Heart right ventricle (tissue), 16 donors: ENCODE results near the gene PTPRN2. TPM values are rescaled to one million over a fixed set of nuclear protein-coding genes. Genes with fewer than 3 reads are reported as not detected.

Source experiments
- ATAC-seq, 8 donors: fragments of 200-7000 bp; cut with Tn5 transposase; one replicate each; pipeline ENCODE4 v1.9.1; 2020; ENCODE audit warnings: mild to moderate bottlenecking in 8 of 8, moderate library complexity in 8 of 8, moderate number of reproducible peaks in 1 of 8
- DNase-seq, 2 donors: peaks; one replicate each; pipeline ENCODE4 v3.0.0-alpha.2; 2020
- H3K27ac ChIP-seq, 10 donors: fragments of 200-600 bp; sonication (generic) in 2 of 10; one replicate each; pipeline versions ENCODE4 v1.5.0 to v1.8.0; 2020 to 2022; ENCODE audit warnings: mild to moderate bottlenecking in 3 of 10
- H3K27me3 ChIP-seq, 7 donors: fragments of 200-600 bp; one replicate each; pipeline ENCODE4 v1.8.0; 2021 to 2022; ENCODE audit warnings: mild to moderate bottlenecking in 2 of 7
- H3K36me3 ChIP-seq, 9 donors: fragments of 200-600 bp; sonication (generic) in 1 of 9; one replicate each; pipeline versions ENCODE4 v1.5.0 to v1.8.0; 2020 to 2022; ENCODE audit warnings: mild to moderate bottlenecking in 2 of 9
- H3K4me1 ChIP-seq, 9 donors: fragments of 200-600 bp; sonication (generic) in 1 of 9; one replicate each; pipeline versions ENCODE4 v1.5.0 to v1.8.0; 2020 to 2022; ENCODE audit warnings: mild to moderate bottlenecking in 4 of 9
- H3K4me3 ChIP-seq, 10 donors: fragments of 200-600 bp; sonication (generic) in 2 of 10; one replicate each; pipeline versions ENCODE4 v1.5.0 to v1.8.0; 2020 to 2022; ENCODE audit warnings: mild to moderate bottlenecking in 7 of 10, moderate library complexity in 2 of 10
- H3K9me3 ChIP-seq, 11 donors: fragments of 200-600 bp in 10 of 11; sonication (generic) in 2 of 11; one replicate each; pipeline versions ENCODE4 v1.5.0 to v1.8.0; 2013 to 2022; ENCODE audit warnings: mild to moderate bottlenecking in 2 of 11, control low read depth in 1 of 11, moderate library complexity in 1 of 11
- WGBS, 2 donors: extraction: QIAGEN DNeasy Blood & Tissue Kit; methylation state at CpG; one replicate each; pipeline ENCODE4 v1.1.7; 2013; ENCODE audit warnings: inconsistent platforms in 1 of 2; 5-methylcytosine and 5-hydroxymethylcytosine counted together
- intact Hi-C, 10 donors: fragments of 100-400 bp; cut with DNase I; formaldehyde crosslinking; loops; one replicate each; pipeline versions ENCODE4 v1.11.1 to v1.14.2; 2022
- polyA plus RNA-seq, 2 donors: library from polyadenylated mRNA; stranded (reverse); fragments of 200-250 nt; gene quantifications; one replicate each; pipeline ENCODE4 v1.2.3, GENCODE V29; 2013
- total RNA-seq, 10 donors: library from RNA; stranded (reverse); fragmentation: NEBNext Ultra II Directional in 3 of 10; extraction: Animal tissue kit (Norgen Biotek cat#: 25700) in 3 of 10; gene quantifications; one replicate each; pipeline versions ENCODE4 v1.2.1 to v1.2.4, GENCODE V29; 2021 to 2023
- TF ChIP-seq, protein P1 (sequence below), 9 donors: fragments of 200-600 bp; sonication (generic) in 2 of 9; IDR thresholded peaks; one replicate each; pipeline versions ENCODE4 v1.5.0 to v1.8.0; 2021 to 2022; ENCODE audit warnings: antibody characterized with exemption in 9 of 9, mild to moderate bottlenecking in 5 of 9, moderate library complexity in 1 of 9
- donor health status: Arrhythmogenic right ventricular cardiomyopathy.
- donor health status: ischemic (EF 13 %, LVEDD 7.1; RV severe dilation, severe dysfunction).
- donor health status: healthy with polysubstance abuse.
- donor health status: DM: no; HTN: yes; CAD: no.
- donor health status: DM: no; HTN: no; CAD: no.
- donor health status: ischemic (EF 25% LVEDD 6.9; RV normal size, moderate dysfunction).
- donor health status: ischemic (EF 25% LVEDD 5.7; RV mildly dilated, moderate dysfunction).
- donor health status: healthy.
- donor health status: DM: yes; HTN: yes; CAD: no.
- donor health status: Ischemic cardiomyopathy.
- donor health status: ischemic (EF 35%, LVEDD 5.7; RV mildly dilated, moderate dysfunction).
- donor health status: nonischemic (EF 11% LVEDD 7.7; RV severe dilation, severe dysfunction).
- donor health status: DM: yes; HTN: yes; CAD: no.
- donor health status: PGD.
- donor health status: ischemic (EF 29% LVEDD 5.4; RV normal size, mild dysfunction).
- donor health status: nonischemic (EF 23%, LVEDD 6.1; RV moderate dilation, normal function).

PTPRN2 gene
- total and polyA plus RNA-seq, 12 donors, result 0.82 to 1.8 (median 1.3) TPM

DNA sequence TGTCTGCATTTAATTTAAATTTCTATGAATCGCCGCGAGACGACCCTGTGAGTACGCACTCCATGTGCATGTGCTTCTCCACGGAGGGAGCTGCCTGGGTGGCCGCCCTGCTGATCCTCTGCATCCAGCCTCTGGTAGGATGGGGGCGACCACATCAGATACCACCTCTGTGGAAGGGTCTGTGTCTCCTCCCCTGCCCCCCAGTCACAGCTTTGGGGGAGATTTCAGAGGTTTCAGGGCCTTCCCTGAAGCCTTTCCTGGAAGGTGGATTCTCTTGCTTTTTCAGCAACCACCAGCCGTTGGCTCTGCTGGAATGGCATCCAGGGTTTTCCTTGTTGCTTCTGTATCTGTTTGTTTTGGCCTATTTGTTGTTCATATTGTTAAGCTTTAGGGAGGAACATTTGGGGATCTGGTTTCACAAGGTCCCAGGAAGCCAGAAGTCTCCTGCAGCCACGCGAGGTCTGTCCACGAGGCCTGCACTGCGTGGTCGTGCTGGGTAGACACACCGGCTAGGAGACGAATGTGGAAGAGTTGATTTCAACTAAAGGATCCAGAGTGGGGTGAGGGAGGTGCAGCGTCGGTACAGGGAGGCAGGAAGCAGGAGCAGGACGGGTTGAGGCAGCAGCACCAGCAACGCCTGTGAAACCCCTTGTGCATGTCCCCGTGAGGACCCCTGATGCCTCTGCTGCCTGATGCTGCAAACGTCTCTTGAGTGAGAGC is 329.1 kb downstream of the PTPRN2 start:
- Histone ChIP-seq H3K27ac (no peak overlapping the region), H3K27me3 (peaks cover 0 to 6% (median 0%) of the 10 kb centered on the region in 7 donors), H3K36me3 (no peaks in the 10 kb centered on the region), H3K4me3 (no peak overlapping the region), H3K4me1 (no peaks in the 10 kb centered on the region), H3K9me3 (peaks cover 0 to 8% (median 0%) of the 10 kb centered on the region in 11 donors)
- intact Hi-C loops, result no loop called here
- WGBS, 2 donors, result 89% methylated on average over 22 of the region's 22 CpGs
- TF ChIP-seq, protein P1, sequence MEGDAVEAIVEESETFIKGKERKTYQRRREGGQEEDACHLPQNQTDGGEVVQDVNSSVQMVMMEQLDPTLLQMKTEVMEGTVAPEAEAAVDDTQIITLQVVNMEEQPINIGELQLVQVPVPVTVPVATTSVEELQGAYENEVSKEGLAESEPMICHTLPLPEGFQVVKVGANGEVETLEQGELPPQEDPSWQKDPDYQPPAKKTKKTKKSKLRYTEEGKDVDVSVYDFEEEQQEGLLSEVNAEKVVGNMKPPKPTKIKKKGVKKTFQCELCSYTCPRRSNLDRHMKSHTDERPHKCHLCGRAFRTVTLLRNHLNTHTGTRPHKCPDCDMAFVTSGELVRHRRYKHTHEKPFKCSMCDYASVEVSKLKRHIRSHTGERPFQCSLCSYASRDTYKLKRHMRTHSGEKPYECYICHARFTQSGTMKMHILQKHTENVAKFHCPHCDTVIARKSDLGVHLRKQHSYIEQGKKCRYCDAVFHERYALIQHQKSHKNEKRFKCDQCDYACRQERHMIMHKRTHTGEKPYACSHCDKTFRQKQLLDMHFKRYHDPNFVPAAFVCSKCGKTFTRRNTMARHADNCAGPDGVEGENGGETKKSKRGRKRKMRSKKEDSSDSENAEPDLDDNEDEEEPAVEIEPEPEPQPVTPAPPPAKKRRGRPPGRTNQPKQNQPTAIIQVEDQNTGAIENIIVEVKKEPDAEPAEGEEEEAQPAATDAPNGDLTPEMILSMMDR (IDR thresholded peaks at IDR 0.05), result no peak
- DNase-seq (no peak), ATAC-seq (no peak)

DNA sequence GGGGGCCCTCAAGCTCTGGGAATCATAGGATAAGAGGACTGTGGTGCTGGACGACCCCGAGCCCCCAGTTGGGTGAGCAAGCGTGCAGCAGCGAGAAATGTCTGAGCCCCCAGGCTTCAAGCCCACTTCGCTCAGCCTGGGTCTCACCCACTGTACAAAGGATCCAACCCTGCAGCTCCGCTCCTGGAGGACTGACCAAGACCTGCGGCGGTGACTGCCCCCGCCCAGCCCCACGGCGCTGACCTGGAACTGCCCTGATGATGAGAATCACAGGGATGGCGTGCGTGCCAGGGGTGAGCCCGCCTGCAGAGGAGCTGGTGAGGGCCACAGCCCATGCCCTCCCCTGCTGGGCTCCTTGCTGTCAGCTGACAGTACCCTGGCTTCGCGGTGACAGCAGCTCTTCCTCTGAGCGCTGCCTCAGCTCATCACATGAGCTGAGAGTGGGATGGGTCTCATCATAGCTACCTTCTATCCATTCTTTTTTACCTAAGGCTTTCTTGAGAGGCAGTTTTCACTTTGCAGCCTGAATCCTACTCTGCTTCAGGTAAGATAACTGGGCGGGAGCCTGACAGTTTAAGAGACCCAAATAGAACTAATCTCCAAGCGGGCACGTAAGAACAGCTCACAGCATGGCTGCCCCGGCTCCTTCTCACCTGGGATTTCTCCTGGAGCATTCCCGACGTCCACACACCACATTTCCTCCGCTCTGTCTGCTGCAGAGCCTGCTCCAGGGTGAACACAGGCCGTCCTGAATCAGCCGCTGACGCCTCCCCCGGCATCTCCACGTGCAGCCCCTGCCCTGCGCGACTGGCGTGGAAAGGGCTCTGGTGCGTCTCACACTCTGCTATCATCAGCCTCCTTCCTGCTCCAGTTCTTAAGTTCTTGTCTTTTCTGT is 329.9 kb downstream of the PTPRN2 start:
- TF ChIP-seq, protein P1 (IDR thresholded peaks at IDR 0.05), result no peak
- 89 to 90% methylated on average over 33 of the region's 33 CpGs for WGBS, 2 donors
- intact Hi-C loops, result no loop called here
- H3K27ac ChIP-seq, result no peak overlapping the region
- no peaks in the 10 kb centered on the region for H3K36me3 ChIP-seq
- H3K9me3 ChIP-seq, result peaks cover 0 to 8% (median 0%) of the 10 kb centered on the region in 11 donors
- H3K4me1 ChIP-seq, result no peaks in the 10 kb centered on the region
- no peak for DNase-seq
- no peak for ATAC-seq
- no peak overlapping the region for H3K4me3 ChIP-seq
- H3K27me3 ChIP-seq, result peaks cover 0 to 6% (median 0%) of the 10 kb centered on the region in 7 donors

DNA sequence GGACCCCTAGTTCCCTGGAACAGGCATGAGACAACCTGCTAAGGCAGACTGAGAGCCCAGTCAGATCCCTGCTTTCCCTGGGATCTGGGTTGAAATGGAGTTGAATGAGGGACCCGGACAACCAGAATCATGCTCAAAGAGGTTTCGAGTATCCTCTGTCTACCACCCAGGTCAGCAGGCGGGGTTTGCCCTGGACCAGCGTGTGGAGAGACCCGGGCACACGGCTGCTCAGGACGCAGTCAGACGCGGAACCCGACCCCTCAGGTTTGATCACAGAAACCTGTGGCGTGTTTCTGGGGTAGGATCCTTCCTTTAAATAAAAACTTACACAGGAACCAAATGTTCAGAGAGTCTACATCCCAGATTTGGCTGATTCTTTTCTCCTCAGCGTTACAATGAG is 330.6 kb downstream of the PTPRN2 start:
- peaks cover 0 to 8% (median 0%) of the 10 kb centered on the region in 11 donors for H3K9me3 ChIP-seq
- DNase-seq, result no peak
- H3K36me3 ChIP-seq, result no peaks in the 10 kb centered on the region
- intact Hi-C loops, result no loop called here
- WGBS, 2 donors, result 90 to 91% methylated on average over 12 of the region's 12 CpGs
- no peak overlapping the region for H3K4me3 ChIP-seq
- TF ChIP-seq, protein P1 (IDR thresholded peaks at IDR 0.05), result no peak
- H3K27me3 ChIP-seq, result peaks cover 0 to 6% (median 0%) of the 10 kb centered on the region in 7 donors
- ATAC-seq, result no peak
- H3K4me1 ChIP-seq, result no peaks in the 10 kb centered on the region
- no peak overlapping the region for H3K27ac ChIP-seq

DNA sequence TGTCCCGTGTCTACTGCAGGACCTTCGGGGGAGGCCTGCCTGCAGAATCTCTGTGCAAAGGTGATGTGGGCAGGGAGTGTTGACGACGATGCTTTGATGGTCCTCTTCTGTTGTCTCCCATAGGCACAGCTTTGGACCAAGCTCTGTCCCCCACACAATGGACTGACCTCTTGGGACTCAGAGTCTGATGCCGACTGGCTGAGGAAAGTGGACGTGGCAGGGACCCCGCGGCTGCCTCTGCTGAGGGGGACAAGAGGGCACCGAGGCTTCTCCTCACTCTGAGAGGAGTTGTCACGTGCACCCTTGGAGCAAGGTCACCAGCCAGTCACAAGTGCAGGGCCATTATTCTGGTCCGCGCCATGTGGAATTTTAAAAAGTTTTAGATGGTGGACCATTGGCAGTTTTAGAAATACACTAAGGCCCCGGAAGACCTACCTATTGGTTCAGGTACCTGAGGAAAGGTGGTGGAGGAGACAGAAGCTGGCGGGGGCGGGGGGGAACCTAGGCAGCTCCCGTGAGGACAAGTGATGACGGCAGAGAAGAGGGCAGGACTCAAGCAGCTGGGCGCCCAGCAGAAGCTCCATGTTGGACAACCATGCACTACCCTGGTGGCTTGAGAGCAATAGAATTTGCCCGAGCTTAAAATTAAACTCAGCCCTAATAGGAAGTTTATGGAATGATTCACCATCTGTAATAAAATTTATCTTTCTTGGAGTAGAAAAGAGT is 331.4 kb downstream of the PTPRN2 start:
- H3K27ac ChIP-seq, result no peak overlapping the region
- no peaks in the 10 kb centered on the region for H3K4me1 ChIP-seq
- peaks cover 0 to 8% (median 0%) of the 10 kb centered on the region in 11 donors for H3K9me3 ChIP-seq
- ATAC-seq, result no peak
- TF ChIP-seq, protein P1 (IDR thresholded peaks at IDR 0.05), result no peak
- no peak for DNase-seq
- no peak overlapping the region for H3K4me3 ChIP-seq
- H3K36me3 ChIP-seq, result no peaks in the 10 kb centered on the region
- intact Hi-C loops, result no loop called here
- 84 to 85% methylated on average over 19 of the region's 19 CpGs for WGBS, 2 donors
- H3K27me3 ChIP-seq, result peaks cover 0 to 6% (median 0%) of the 10 kb centered on the region in 7 donors
